ENCODE data around the gene GADD45B. TPM values are rescaled to one million over a fixed set of nuclear protein-coding genes. Genes with fewer than 3 reads are reported as not detected.

Gene GADD45B
- total and polyA plus RNA-seq, 10 of the 15 experiments (the other 5 are each of a cell fraction or from before 2014, with no cell fraction given): 2.4 to 180 (median 91.1) TPM

DNA sequence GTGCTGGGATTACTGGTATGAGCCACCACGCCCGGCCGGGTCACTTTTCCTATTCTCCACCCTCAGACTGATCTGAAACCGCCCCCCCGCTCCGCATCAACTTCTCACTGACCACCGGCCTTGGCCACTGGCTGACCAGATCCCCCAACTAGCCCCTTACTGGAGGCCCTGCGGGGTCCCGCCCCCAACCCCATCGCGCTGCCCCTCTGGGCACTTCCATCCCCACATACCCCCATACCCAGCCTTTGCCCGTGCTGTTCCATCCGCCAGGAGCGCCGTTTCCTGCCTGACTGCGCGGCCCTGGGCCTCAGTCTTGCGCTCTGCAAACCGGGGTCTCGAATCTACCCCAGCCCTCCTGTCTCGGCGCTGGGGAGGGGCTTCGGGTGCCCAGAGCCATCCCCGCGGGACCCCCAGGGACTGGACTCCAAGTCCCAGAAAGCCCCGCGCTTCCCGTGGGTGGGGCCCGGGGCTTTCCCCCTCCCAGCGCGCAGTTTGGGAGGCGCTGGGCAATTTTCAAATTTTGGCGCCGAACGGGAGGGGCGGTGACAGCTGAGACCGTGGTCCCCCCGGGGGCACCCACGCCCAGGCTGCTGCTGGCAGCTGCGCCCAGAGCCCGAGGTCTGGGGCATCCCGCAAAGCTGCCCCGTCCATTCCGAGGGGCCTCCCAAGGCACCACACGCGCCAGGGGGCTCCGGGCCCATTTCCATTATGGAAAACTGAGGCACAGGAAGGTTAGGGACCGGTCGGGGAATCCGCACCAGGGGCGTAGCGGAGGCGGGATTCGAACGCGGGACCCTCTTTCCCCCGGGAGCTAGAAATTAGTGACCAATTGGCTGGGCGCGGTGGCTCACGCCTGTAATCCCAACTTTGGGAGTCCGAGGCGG, 13.9 kb upstream of the GADD45B start (continued):
- TF ChIP-seq, protein P1, sequence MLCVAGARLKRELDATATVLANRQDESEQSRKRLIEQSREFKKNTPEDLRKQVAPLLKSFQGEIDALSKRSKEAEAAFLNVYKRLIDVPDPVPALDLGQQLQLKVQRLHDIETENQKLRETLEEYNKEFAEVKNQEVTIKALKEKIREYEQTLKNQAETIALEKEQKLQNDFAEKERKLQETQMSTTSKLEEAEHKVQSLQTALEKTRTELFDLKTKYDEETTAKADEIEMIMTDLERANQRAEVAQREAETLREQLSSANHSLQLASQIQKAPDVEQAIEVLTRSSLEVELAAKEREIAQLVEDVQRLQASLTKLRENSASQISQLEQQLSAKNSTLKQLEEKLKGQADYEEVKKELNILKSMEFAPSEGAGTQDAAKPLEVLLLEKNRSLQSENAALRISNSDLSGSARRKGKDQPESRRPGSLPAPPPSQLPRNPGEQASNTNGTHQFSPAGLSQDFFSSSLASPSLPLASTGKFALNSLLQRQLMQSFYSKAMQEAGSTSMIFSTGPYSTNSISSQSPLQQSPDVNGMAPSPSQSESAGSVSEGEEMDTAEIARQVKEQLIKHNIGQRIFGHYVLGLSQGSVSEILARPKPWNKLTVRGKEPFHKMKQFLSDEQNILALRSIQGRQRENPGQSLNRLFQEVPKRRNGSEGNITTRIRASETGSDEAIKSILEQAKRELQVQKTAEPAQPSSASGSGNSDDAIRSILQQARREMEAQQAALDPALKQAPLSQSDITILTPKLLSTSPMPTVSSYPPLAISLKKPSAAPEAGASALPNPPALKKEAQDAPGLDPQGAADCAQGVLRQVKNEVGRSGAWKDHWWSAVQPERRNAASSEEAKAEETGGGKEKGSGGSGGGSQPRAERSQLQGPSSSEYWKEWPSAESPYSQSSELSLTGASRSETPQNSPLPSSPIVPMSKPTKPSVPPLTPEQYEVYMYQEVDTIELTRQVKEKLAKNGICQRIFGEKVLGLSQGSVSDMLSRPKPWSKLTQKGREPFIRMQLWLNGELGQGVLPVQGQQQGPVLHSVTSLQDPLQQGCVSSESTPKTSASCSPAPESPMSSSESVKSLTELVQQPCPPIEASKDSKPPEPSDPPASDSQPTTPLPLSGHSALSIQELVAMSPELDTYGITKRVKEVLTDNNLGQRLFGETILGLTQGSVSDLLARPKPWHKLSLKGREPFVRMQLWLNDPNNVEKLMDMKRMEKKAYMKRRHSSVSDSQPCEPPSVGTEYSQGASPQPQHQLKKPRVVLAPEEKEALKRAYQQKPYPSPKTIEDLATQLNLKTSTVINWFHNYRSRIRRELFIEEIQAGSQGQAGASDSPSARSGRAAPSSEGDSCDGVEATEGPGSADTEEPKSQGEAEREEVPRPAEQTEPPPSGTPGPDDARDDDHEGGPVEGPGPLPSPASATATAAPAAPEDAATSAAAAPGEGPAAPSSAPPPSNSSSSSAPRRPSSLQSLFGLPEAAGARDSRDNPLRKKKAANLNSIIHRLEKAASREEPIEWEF (IDR thresholded peaks at IDR 0.05; ENCODE audit: insufficient replicate concordance, low read depth, low read length): no peak
- TF ChIP-seq, protein P2, sequence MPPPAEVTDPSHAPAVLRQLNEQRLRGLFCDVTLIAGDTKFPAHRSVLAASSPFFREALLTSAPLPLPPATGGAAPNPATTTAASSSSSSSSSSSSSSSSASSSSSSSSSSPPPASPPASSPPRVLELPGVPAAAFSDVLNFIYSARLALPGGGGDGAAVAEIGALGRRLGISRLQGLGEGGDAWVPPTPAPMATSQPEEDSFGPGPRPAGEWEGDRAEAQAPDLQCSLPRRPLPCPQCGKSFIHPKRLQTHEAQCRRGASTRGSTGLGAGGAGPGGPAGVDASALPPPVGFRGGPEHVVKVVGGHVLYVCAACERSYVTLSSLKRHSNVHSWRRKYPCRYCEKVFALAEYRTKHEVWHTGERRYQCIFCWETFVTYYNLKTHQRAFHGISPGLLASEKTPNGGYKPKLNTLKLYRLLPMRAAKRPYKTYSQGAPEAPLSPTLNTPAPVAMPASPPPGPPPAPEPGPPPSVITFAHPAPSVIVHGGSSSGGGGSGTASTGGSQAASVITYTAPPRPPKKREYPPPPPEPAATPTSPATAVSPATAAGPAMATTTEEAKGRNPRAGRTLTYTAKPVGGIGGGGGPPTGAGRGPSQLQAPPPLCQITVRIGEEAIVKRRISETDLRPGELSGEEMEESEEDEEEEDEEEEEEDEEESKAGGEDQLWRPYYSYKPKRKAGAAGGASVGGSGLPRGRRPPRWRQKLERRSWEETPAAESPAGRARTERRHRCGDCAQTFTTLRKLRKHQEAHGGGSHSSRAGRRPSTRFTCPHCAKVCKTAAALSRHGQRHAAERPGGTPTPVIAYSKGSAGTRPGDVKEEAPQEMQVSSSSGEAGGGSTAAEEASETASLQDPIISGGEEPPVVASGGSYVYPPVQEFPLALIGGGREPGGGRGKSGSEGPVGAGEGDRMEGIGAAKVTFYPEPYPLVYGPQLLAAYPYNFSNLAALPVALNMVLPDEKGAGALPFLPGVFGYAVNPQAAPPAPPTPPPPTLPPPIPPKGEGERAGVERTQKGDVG (CRISPR knock-in tag; IDR thresholded peaks at IDR 0.05): no peak
- no peak for TF ChIP-seq TAF1 (IDR thresholded peaks at IDR 0.05; ENCODE audit: borderline replicate concordance, low read depth, low read length)
- no peak for TF ChIP-seq SRF (IDR thresholded peaks at IDR 0.05; ENCODE audit: low read depth in 2 of 2, low read length in 2 of 2)
- no peak for TF ChIP-seq IRF4 (IDR thresholded peaks at IDR 0.05; ENCODE audit: low read depth, low read length)
- no peak for TF ChIP-seq JUND (IDR thresholded peaks at IDR 0.05; ENCODE audit: low read depth, low read length)
- TF ChIP-seq E2F4 (IDR thresholded peaks at IDR 0.05; ENCODE audit: low read depth, low read length): peak; percentile 84
- no peak for TF ChIP-seq KDM1A (IDR thresholded peaks at IDR 0.05; ENCODE audit: borderline replicate concordance)
- TF ChIP-seq MTA3 (IDR thresholded peaks at IDR 0.05; ENCODE audit: borderline replicate concordance, low read length): no peak
- TF ChIP-seq USF1 (IDR thresholded peaks at IDR 0.05; ENCODE audit: borderline replicate concordance, extremely low read length, insufficient read depth, low read depth, low read length): no peak
- TF ChIP-seq SIX5 (IDR thresholded peaks at IDR 0.05; ENCODE audit: low read depth, low read length, severe bottlenecking): peak; percentile 77
- 0 out of 2 replicates have a peak, but pooled peaks have one; percentile 31 for TF ChIP-seq ZNF217 (IDR thresholded peaks at IDR 0.05)
- peak in 1 of 2 experiments; percentile 81; a peak in 2 of 3 replicates for TF ChIP-seq EGR1 (IDR thresholded peaks at IDR 0.05; ENCODE audit: borderline replicate concordance in 1 of 2, low read depth in 2 of 2, low read length in 2 of 2)
- TF ChIP-seq RCOR1 (conservative IDR thresholded peaks at IDR 0.05; ENCODE audit: low read depth, low read length): no peak
